Left ventricle myocardium inferior (tissue), 1 donor: ENCODE data around the gene DPF3. TPM values are rescaled to one million over a fixed set of nuclear protein-coding genes. Genes with fewer than 3 reads are reported as not detected.

ENCODE experiments used
- DNase-seq: peaks from one replicate; pipeline ENCODE4 v3.0.0-alpha.2; 2020
- H3K27ac ChIP-seq: fragments of 200-600 bp; replicated peaks from 2 replicates; pipeline ENCODE4 v1.8.0; 2021
- H3K27me3 ChIP-seq: fragments of 200-600 bp; 2 replicates; pipeline ENCODE4 v1.8.0; 2021; ENCODE audit warnings: low read depth
- H3K36me3 ChIP-seq: fragments of 200-600 bp; 2 replicates; pipeline ENCODE4 v1.8.0; 2021
- H3K4me1 ChIP-seq: fragments of 200-600 bp; 2 replicates; pipeline ENCODE4 v1.8.0; 2021
- H3K4me3 ChIP-seq: fragments of 200-600 bp; 2 replicates; pipeline ENCODE4 v1.8.0; 2021; ENCODE audit warnings: mild to moderate bottlenecking, moderate library complexity
- H3K9me3 ChIP-seq: fragments of 200-600 bp; replicated peaks from 2 replicates; pipeline ENCODE4 v1.8.0; 2021
- intact Hi-C: fragments of 100-400 bp; cut with micrococcal nuclease; formaldehyde crosslinking; loops from one replicate; pipeline ENCODE4 v1.11.0; 2022
- total RNA-seq: library from RNA; stranded (reverse); fragmentation: NEBNext Ultra II Directional; extraction: Animal tissue kit (Norgen Biotek cat#: 25700); gene quantifications from one replicate; pipeline ENCODE4 v1.2.1, GENCODE V29; 2021
- TF ChIP-seq, protein P1 (sequence below): fragments of 200-600 bp; IDR thresholded peaks from 2 replicates; pipeline ENCODE4 v1.8.0; 2021; ENCODE audit warnings: antibody characterized with exemption, mild to moderate bottlenecking, borderline replicate concordance
- donor health status: DM: no; HTN: yes; CAD: no; lungs with severe emphysema.

DPF3 gene
- total RNA-seq, 1 donor from 2014 or later, result 37.7 TPM

DNA sequence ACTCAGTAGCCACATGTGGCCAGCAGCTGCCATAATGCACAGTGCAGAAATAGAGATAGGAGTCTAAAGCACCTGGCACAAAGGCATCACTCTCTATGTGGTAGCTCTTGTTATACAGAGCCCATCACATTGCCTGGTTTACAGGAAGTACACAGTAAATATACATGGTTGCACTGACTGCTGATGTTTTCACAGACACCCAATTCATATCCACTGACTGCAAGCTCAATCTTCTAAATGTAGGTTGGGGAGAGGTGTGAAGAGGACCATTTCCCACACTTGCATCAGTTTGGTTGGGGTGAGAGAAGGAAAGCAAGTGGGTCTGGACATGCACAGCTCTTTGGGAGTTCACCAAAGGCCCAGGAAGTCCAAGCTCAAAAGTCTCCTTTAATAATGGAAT lies 172.8 kb downstream of the DPF3 start:
- no peak for DNase-seq
- TF ChIP-seq, protein P1, sequence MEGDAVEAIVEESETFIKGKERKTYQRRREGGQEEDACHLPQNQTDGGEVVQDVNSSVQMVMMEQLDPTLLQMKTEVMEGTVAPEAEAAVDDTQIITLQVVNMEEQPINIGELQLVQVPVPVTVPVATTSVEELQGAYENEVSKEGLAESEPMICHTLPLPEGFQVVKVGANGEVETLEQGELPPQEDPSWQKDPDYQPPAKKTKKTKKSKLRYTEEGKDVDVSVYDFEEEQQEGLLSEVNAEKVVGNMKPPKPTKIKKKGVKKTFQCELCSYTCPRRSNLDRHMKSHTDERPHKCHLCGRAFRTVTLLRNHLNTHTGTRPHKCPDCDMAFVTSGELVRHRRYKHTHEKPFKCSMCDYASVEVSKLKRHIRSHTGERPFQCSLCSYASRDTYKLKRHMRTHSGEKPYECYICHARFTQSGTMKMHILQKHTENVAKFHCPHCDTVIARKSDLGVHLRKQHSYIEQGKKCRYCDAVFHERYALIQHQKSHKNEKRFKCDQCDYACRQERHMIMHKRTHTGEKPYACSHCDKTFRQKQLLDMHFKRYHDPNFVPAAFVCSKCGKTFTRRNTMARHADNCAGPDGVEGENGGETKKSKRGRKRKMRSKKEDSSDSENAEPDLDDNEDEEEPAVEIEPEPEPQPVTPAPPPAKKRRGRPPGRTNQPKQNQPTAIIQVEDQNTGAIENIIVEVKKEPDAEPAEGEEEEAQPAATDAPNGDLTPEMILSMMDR, result no peak
- H3K27me3 ChIP-seq, result no peaks in the 10 kb centered on the region
- peaks cover 69% of the 10 kb centered on the region for H3K4me1 ChIP-seq
- intact Hi-C loops, result no loop called here
- no peaks in the 10 kb centered on the region for H3K36me3 ChIP-seq
- H3K9me3 ChIP-seq, result no peaks in the 10 kb centered on the region
- H3K4me3 ChIP-seq, result no peak overlapping the region
- H3K27ac ChIP-seq, result no peak overlapping the region

DNA sequence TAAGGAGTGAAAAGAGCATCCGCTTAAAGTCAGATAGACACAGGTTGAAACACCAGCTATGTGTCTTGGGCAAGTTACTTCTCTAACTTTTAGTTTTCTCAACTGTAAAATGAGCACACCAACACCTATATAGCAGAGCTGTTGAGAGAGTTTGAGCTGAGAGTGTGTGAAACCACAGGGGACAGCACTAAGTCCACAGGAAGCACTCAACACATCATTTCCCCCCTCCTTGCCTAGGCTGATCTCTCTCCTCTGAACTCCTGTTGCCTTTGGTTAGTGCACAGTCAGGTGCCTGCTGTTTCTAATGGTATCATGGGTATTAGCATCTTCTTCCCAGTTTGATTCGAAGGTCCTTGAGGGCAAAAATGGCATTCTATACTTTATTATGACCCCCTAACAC lies 176.7 kb downstream of the DPF3 start:
- Histone ChIP-seq H3K27ac (peak overlapping the region; percentile 90), H3K36me3 (no peaks in the 10 kb centered on the region), H3K9me3 (no peaks in the 10 kb centered on the region), H3K4me1 (peaks cover 74% of the 10 kb centered on the region), H3K4me3 (no peak overlapping the region), H3K27me3 (no peaks in the 10 kb centered on the region)
- TF ChIP-seq, protein P1, result no peak
- intact Hi-C loops, result no loop called here
- no peak for DNase-seq

DNA sequence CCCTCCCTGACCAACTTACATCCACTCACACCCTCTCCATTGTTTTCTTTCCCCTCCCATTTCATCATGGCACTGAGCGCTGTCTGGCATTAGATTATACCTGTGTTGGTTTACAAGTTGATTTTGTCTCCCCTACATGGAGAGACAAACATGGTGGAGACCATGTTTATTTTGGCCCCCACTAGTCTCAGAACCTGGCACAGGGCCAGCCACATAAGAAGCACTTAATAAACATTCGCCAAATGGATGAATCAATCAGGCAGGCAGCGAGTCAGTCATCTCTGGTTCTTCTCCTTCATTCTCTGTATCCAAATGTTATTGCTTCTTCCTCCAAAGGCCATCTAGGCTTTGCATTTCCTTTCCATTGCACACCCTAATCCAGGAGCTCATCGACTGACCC lies 177.4 kb downstream of the DPF3 start:
- intact Hi-C loops, result no loop called here
- no peaks in the 10 kb centered on the region for H3K27me3 ChIP-seq
- no peak for DNase-seq
- H3K36me3 ChIP-seq, result no peaks in the 10 kb centered on the region
- peak overlapping the region; percentile 90 for H3K27ac ChIP-seq
- TF ChIP-seq, protein P1, result no peak
- H3K9me3 ChIP-seq, result no peaks in the 10 kb centered on the region
- peaks cover 72% of the 10 kb centered on the region for H3K4me1 ChIP-seq
- no peak overlapping the region for H3K4me3 ChIP-seq

DNA sequence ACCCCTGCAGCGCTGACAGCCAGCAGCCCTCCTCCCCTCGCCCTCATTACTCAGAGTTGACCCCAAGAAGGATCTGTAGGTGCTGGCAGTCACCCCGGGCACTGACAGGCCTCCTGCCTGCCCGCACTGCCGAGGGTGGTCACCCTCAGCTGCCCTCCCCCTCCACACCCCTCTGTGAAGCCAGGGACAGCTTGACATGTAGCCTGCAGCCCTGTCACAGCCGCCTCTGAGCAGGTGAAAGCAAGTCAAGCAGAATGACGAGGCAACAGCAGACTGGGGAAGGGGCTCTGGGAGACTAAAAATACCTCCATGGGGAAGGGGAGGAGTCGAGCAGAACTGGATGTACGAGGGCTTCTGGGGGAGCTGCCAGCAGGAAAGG lies 178.1 kb downstream of the DPF3 start:
- intact Hi-C loops, result no loop called here
- DNase-seq, result peak; percentile 78
- H3K9me3 ChIP-seq, result no peaks in the 10 kb centered on the region
- TF ChIP-seq, protein P1, result no peak
- peaks cover 66% of the 10 kb centered on the region for H3K4me1 ChIP-seq
- H3K4me3 ChIP-seq, result no peak overlapping the region
- no peaks in the 10 kb centered on the region for H3K27me3 ChIP-seq
- H3K36me3 ChIP-seq, result no peaks in the 10 kb centered on the region
- peak overlapping the region; percentile 90 for H3K27ac ChIP-seq

DNA sequence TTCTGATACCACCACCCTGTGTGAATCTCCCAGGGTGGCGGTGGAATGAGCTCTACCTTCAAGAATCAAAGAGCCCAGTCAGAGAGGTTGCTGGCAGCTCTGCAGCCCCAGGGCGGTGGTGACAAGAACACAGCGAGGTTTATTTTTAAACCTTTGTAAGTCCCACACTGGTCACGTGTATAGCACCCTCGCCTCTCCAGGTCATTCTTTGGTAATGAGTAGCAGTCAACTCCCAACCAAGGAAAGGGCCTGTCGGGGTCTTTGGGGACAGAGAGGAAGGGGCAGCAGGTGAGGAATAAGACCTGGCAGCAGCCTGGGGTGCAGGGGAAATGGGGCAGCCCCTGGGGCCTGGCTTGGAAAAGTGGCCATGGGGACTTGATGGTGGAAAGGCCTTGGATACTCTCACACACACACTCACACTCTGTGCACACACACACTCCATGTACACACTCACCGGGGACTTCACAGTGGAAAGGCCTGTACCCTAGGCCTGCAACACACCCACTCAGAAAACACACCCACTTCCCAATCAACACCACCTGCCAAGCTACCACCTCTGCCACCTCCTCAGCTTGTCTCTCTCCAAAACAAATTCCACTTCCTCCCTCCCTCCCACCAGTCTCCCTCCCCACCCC lies 178.6 kb downstream of the DPF3 start:
- peak overlapping the region; percentile 17 for H3K4me3 ChIP-seq
- intact Hi-C loops, result no loop called here
- peaks cover 63% of the 10 kb centered on the region for H3K4me1 ChIP-seq
- DNase-seq, result peak; percentile 63
- no peaks in the 10 kb centered on the region for H3K9me3 ChIP-seq
- H3K27ac ChIP-seq, result peak overlapping the region; percentile 90
- TF ChIP-seq, protein P1, result no peak
- no peaks in the 10 kb centered on the region for H3K36me3 ChIP-seq
- no peaks in the 10 kb centered on the region for H3K27me3 ChIP-seq
